IMR-90 (cell line): ENCODE results near the gene DYNLT3. TPM values are rescaled to one million over a fixed set of nuclear protein-coding genes. Genes with fewer than 3 reads are reported as not detected.

Source experiments
- ATAC-seq: fragments of 200-7000 bp; cut with Tn5 transposase; 2 replicates; pipeline ENCODE4 v1.9.1; 2020; ENCODE audit warnings: low read depth, mild to moderate bottlenecking, moderate library complexity
- BruUV-seq: library from RNA; stranded (reverse); fragments of 400-500 nt; replicated peaks from 2 replicates; lab custom pipeline; 2021; lab: Mats Ljungman, UMichigan
- CTCF ChIA-PET: fragments of 300-600 bp; formaldehyde crosslinking; extraction: SDS; loops from one replicate; lab custom pipeline; 2021; ENCODE audit warnings: antibody characterized with exemption; lab: Yijun Ruan, JAX
- POLR2A ChIA-PET: fragments of 300-600 bp; sonication (Branson Sonifier 250); formaldehyde crosslinking; loops from one replicate; lab custom pipeline; 2022; ENCODE audit warnings: antibody characterized with exemption; ENCODE audit not compliant: unreplicated experiment; lab: Charles Lee
- DNase-seq: peaks from one replicate; pipeline ENCODE4 v3.0.0; 2013
- H2AFZ ChIP-seq: replicated peaks from 2 replicates; pipeline ENCODE3; 2013; ENCODE audit warnings: low read length, mild to moderate bottlenecking; ENCODE audit not compliant: poor library complexity
- H2AK5ac ChIP-seq: 2 replicates; pipeline ENCODE4 v1.6.1; 2013; ENCODE audit warnings: low read depth, low read length, inconsistent platforms
- H2AK9ac ChIP-seq: replicated peaks from 2 replicates; pipeline ENCODE3; 2013; ENCODE audit warnings: mild to moderate bottlenecking, low read depth, low read length, moderate library complexity; ENCODE audit not compliant: poor library complexity
- H2BK120ac ChIP-seq: 2 replicates; pipeline ENCODE4 v1.6.1; 2013; ENCODE audit warnings: low read depth, low read length, inconsistent platforms
- H2BK15ac ChIP-seq: 3 replicates; pipeline ENCODE4 v1.6.1; 2013; ENCODE audit warnings: low read depth, low read length, inconsistent platforms
- H2BK20ac ChIP-seq: 2 replicates; pipeline ENCODE4 v1.6.1; 2013; ENCODE audit warnings: low read depth, mild to moderate bottlenecking, inconsistent platforms, low read length, moderate library complexity
- H2BK5ac ChIP-seq: 2 replicates; pipeline ENCODE4 v1.6.1; 2013; ENCODE audit warnings: mild to moderate bottlenecking, low read depth, low read length, inconsistent platforms; ENCODE audit not compliant: poor library complexity, severe bottlenecking
- H3K14ac ChIP-seq: replicated peaks from 2 replicates; pipeline ENCODE4 v1.6.1; 2013; ENCODE audit warnings: low read depth, low read length, inconsistent platforms
- H3K18ac ChIP-seq: 2 replicates; pipeline ENCODE4 v1.6.1; 2013; ENCODE audit warnings: low read depth, low read length, control low read depth
- H3K23ac ChIP-seq: 2 replicates; pipeline ENCODE4 v1.6.1; 2013; ENCODE audit warnings: low read depth, low read length, inconsistent platforms
- H3K27ac ChIP-seq: 2 replicates; pipeline ENCODE4 v1.5.1; 2013; ENCODE audit warnings: mild to moderate bottlenecking, control low read depth, low read length; ENCODE audit not compliant: insufficient read depth
- H3K27me3 ChIP-seq: 2 replicates; pipeline ENCODE4 v1.6.1; 2013; ENCODE audit warnings: low read length; ENCODE audit not compliant: control insufficient read depth, insufficient read depth
- H3K36me3 ChIP-seq: 2 replicates; pipeline ENCODE4 v1.6.1; 2013; ENCODE audit warnings: low read length, mixed read lengths; ENCODE audit not compliant: control insufficient read depth, insufficient read depth
- H3K4ac ChIP-seq: 2 replicates; pipeline ENCODE4 v1.6.1; 2013; ENCODE audit warnings: low read depth, low read length, inconsistent platforms
- H3K4me1 ChIP-seq: 2 replicates; pipeline ENCODE4 v1.6.1; 2013; ENCODE audit warnings: low read length, mixed read lengths; ENCODE audit not compliant: control insufficient read depth, insufficient read depth
- H3K4me2 ChIP-seq: 2 replicates; pipeline ENCODE4 v1.6.1; 2013; ENCODE audit warnings: low read depth, mild to moderate bottlenecking, control low read depth, low read length, moderate library complexity
- H3K4me3 ChIP-seq: 2 replicates; pipeline ENCODE4 v1.5.1; 2013; ENCODE audit warnings: low read depth, mild to moderate bottlenecking, control low read depth, low read length, moderate library complexity; ENCODE audit not compliant: insufficient read depth
- H3K56ac ChIP-seq: 2 replicates; pipeline ENCODE4 v1.6.1; 2013; ENCODE audit warnings: low read length, inconsistent platforms; ENCODE audit not compliant: insufficient read depth; ENCODE audit errors: extremely low read depth
- H3K79me1 ChIP-seq, 2 experiments: 2 replicates each; pipeline ENCODE4 v1.6.1; 2013; ENCODE audit warnings: low read length in 2 of 2, inconsistent platforms in 1 of 2, low read depth in 1 of 2
- H3K9ac ChIP-seq: 2 replicates; pipeline ENCODE4 v1.6.1; 2013; ENCODE audit warnings: low read depth, low read length, control low read depth
- H3K9me1 ChIP-seq: 2 replicates; pipeline ENCODE4 v1.6.1; 2013; ENCODE audit warnings: low read length, inconsistent platforms; ENCODE audit not compliant: insufficient read depth
- H3K9me3 ChIP-seq: 2 replicates; pipeline ENCODE4 v1.6.1; 2013; ENCODE audit warnings: low read length; ENCODE audit not compliant: control insufficient read depth, insufficient read depth
- H4K20me1 ChIP-seq: 2 replicates; pipeline ENCODE4 v1.6.1; 2013; ENCODE audit warnings: low read length, inconsistent platforms; ENCODE audit not compliant: insufficient read depth
- H4K5ac ChIP-seq: 2 replicates; pipeline ENCODE4 v1.6.1; 2013; ENCODE audit warnings: mild to moderate bottlenecking, low read depth, low read length, control low read depth
- H4K8ac ChIP-seq, 2 experiments: 2 replicates each; pipeline ENCODE4 v1.6.1; 2013; ENCODE audit warnings: low read depth in 2 of 2, low read length in 2 of 2, control low read depth in 1 of 2, inconsistent platforms in 1 of 2
- H4K91ac ChIP-seq: 2 replicates; pipeline ENCODE4 v1.6.1; 2013; ENCODE audit warnings: low read depth, low read length, inconsistent platforms; ENCODE audit not compliant: insufficient read depth
- BHLHE40 ChIP-seq: fragments of 150-350 bp; IDR thresholded peaks from 2 replicates; pipeline ENCODE4 v1.6.1; 2016; ENCODE audit warnings: mild to moderate bottlenecking, low read depth, low read length
- CEBPB ChIP-seq: IDR thresholded peaks from 2 replicates; pipeline ENCODE4 v1.6.1; 2012; ENCODE audit warnings: low read depth, low read length, improper control_type of control experiment
- CHD1 ChIP-seq: IDR thresholded peaks from 2 replicates; pipeline ENCODE4 v1.6.1; 2012; ENCODE audit warnings: low read depth, low read length, improper control_type of control experiment
- CTCF ChIP-seq: conservative IDR thresholded peaks from 2 replicates; pipeline ENCODE4 v1.5.1; 2012; ENCODE audit warnings: mild to moderate bottlenecking, low read depth, low read length, improper control_type of control experiment
- ELK1 ChIP-seq: fragments of 150-350 bp; IDR thresholded peaks from 2 replicates; pipeline ENCODE4 v1.6.1; 2016; ENCODE audit warnings: low read depth, mild to moderate bottlenecking, low read length, moderate library complexity, borderline replicate concordance
- FOS ChIP-seq: fragments of 150-350 bp; IDR thresholded peaks from 2 replicates; pipeline ENCODE4 v1.6.1; 2016; ENCODE audit warnings: low read depth, low read length
- MAFK ChIP-seq: IDR thresholded peaks from 2 replicates; pipeline ENCODE4 v1.6.1; 2012; ENCODE audit warnings: low read depth, low read length, improper control_type of control experiment
- MAZ ChIP-seq: IDR thresholded peaks from 2 replicates; pipeline ENCODE4 v1.6.1; 2012; ENCODE audit warnings: low read depth, mild to moderate bottlenecking, low read length, improper control_type of control experiment, moderate library complexity, borderline replicate concordance
- NFE2L2 ChIP-seq: fragments of 150-350 bp; IDR thresholded peaks from 2 replicates; pipeline ENCODE4 v1.6.1; 2016; ENCODE audit warnings: low read depth, mild to moderate bottlenecking, low read length
- RAD21 ChIP-seq: IDR thresholded peaks from 2 replicates; pipeline ENCODE4 v1.6.1; 2012; ENCODE audit warnings: low read length, improper control_type of control experiment
- SMC3 ChIP-seq: fragments of 150-350 bp; IDR thresholded peaks from 2 replicates; pipeline ENCODE4 v1.6.1; 2016; ENCODE audit warnings: low read depth, mild to moderate bottlenecking, antibody characterized with exemption, low read length, moderate library complexity
- USF2 ChIP-seq: fragments of 150-350 bp; IDR thresholded peaks from 2 replicates; pipeline ENCODE4 v1.6.1; 2017; ENCODE audit warnings: mild to moderate bottlenecking, antibody characterized with exemption, low read length, low read depth
- WGBS, 2 experiments: methylation state at CpG; one replicate each; pipeline versions ENCODE4 v1.1.5 to v1.1.7; 2013; ENCODE audit warnings: missing lambda C conversion rate in 2 of 2; ENCODE audit not compliant: insufficient read length in 1 of 2; ENCODE audit errors: extremely low coverage in 2 of 2; 5-methylcytosine and 5-hydroxymethylcytosine counted together
- dilution Hi-C: fragments of 300-500 bp; cut with HindIII; formaldehyde crosslinking; loops from one replicate; pipeline ENCODE4 v1.14.3; 2018; ENCODE audit warnings: low sequenced_read_pairs; ENCODE audit not compliant: unreplicated experiment
- in situ Hi-C: fragments of 300-500 bp; cut with MboI; formaldehyde crosslinking; loops from 3 replicates; pipeline ENCODE4 v1.14.3; 2019; ENCODE audit warnings: low sequenced_read_pairs, inconsistent platforms, mixed read lengths
- intact Hi-C: fragments of 100-400 bp; cut with micrococcal nuclease; formaldehyde crosslinking; loops from 2 replicates; pipeline ENCODE4 v1.10.0; 2022
- polyA plus RNA-seq, 3 experiments: library from polyadenylated mRNA; depleted of rRNA; stranded (reverse); fragments of >200 nt; gene quantifications; 2 replicates each; pipeline ENCODE4 v1.2.3, GENCODE V29; 2012; ENCODE audit warnings: low replicate concordance in 1 of 3
- total RNA-seq: library from RNA; depleted of rRNA; stranded (reverse); fragments of >200 nt; gene quantifications from 2 replicates; pipeline ENCODE4 v1.2.3, GENCODE V29; 2012

The DYNLT3 gene
- total and polyA plus RNA-seq, 2 of the 4 experiments (the other 2 are of a cell fraction) = 15.7 to 18.8 TPM

GRCh38 chrX:37875675-37876074, 28.3 kb upstream of the DYNLT3 start:
- H3K9me3 ChIP-seq = no peaks in the 10 kb centered on the region
- intact Hi-C loops (no loop called here), in situ Hi-C loops (no loop called here), dilution Hi-C loops (no loop called here)
- no peaks in the 10 kb centered on the region for H4K20me1 ChIP-seq
- CTCF ChIA-PET = no interaction called here
- H4K91ac ChIP-seq = no peak overlapping the region
- no peak overlapping the region for H4K5ac ChIP-seq
- H2AK9ac ChIP-seq = no peak overlapping the region
- POLR2A ChIA-PET = no interaction called here
- no peak for TF ChIP-seq CHD1
- no peak for TF ChIP-seq RAD21
- no peak for TF ChIP-seq BHLHE40
- no peak for TF ChIP-seq USF2
- TF ChIP-seq SMC3 = no peak
- TF ChIP-seq NFE2L2 = no peak
- no peak for TF ChIP-seq MAZ
- no peak for TF ChIP-seq MAFK
- TF ChIP-seq ELK1 = no peak
- TF ChIP-seq CEBPB = no peak
- no peak for TF ChIP-seq FOS
- TF ChIP-seq CTCF = no peak
- H3K36me3 ChIP-seq = no peaks in the 10 kb centered on the region
- no peak overlapping the region for H2BK120ac ChIP-seq
- no peak overlapping the region for H3K56ac ChIP-seq
- no peak overlapping the region for H2BK5ac ChIP-seq
- no peak overlapping the region for H2AFZ ChIP-seq
- peaks cover 3% of the 10 kb centered on the region for H3K4me1 ChIP-seq
- ATAC-seq = no peak
- no CpG with 5 or more reads among the region's 1 CpG for WGBS, 2 experiments
- no peak overlapping the region for H3K27ac ChIP-seq
- H2AK5ac ChIP-seq = no peak overlapping the region
- H3K4me2 ChIP-seq = no peak overlapping the region
- no peak overlapping the region for H3K9ac ChIP-seq
- H3K27me3 ChIP-seq = no peaks in the 10 kb centered on the region
- H3K4me3 ChIP-seq = no peak overlapping the region
- BruUV-seq = no TSS peak
- no peak overlapping the region for H2BK20ac ChIP-seq
- no peak overlapping the region for H3K18ac ChIP-seq
- no peak overlapping the region for H2BK15ac ChIP-seq
- H3K23ac ChIP-seq = no peak overlapping the region
- peaks cover 4% of the 10 kb centered on the region for H3K9me1 ChIP-seq
- H4K8ac ChIP-seq = no peak overlapping the region
- H3K14ac ChIP-seq = no peak overlapping the region
- H3K4ac ChIP-seq = no peak overlapping the region
- DNase-seq = no peak
- no peaks in the 10 kb centered on the region for H3K79me1 ChIP-seq
